SK-N-SH (cell line): ENCODE results near the gene HAND2.

ENCODE experiments used
- CHD2 ChIP-seq: fragments of 150-350 bp; IDR thresholded peaks from 2 replicates; pipeline ENCODE4 v1.6.1; 2018; ENCODE audit warnings: low read length; ENCODE audit not compliant: partially characterized antibody
- GATA2 ChIP-seq: sonication (generic); formaldehyde crosslinking; IDR thresholded peaks from 2 replicates; pipeline ENCODE4 v1.5.0; 2020; ENCODE audit warnings: mild to moderate bottlenecking, missing genetic modification reagents
- JUND ChIP-seq: IDR thresholded peaks from 2 replicates; pipeline ENCODE4 v1.4.0; 2012
- MXI1 ChIP-seq: IDR thresholded peaks from 2 replicates; pipeline ENCODE4 v1.6.1; 2012; ENCODE audit warnings: mild to moderate bottlenecking, low read depth, low read length, improper control_type of control experiment
- POLR2AphosphoS5 ChIP-seq: IDR thresholded peaks from 2 replicates; pipeline ENCODE4 v1.6.1; 2012; ENCODE audit warnings: low read depth, low read length
- RAD21 ChIP-seq: IDR thresholded peaks from 2 replicates; pipeline ENCODE4 v1.6.1; 2012; ENCODE audit warnings: mild to moderate bottlenecking, low read length
- SMC3 ChIP-seq: IDR thresholded peaks from 2 replicates; pipeline ENCODE4 v1.6.1; 2012; ENCODE audit warnings: low read depth, low read length, improper control_type of control experiment
- TEAD4 ChIP-seq: IDR thresholded peaks from 2 replicates; pipeline ENCODE4 v1.4.0; 2012; ENCODE audit warnings: mild to moderate bottlenecking, borderline replicate concordance; ENCODE audit not compliant: insufficient read depth
- TF ChIP-seq, protein P1 (sequence below): fragments of 150-350 bp; IDR thresholded peaks from 2 replicates; pipeline ENCODE4 v1.6.1; 2017; ENCODE audit warnings: antibody characterized with exemption, low read length, low read depth, borderline replicate concordance
- TF ChIP-seq, protein P2 (sequence below): fragments of 200-600 bp; sonication (generic); IDR thresholded peaks from 2 replicates; pipeline ENCODE4 v1.6.1; 2017; ENCODE audit warnings: antibody characterized with exemption, mild to moderate bottlenecking, moderate library complexity
- TF ChIP-seq, protein P3 (sequence below): IDR thresholded peaks from 2 replicates; pipeline ENCODE4 v1.6.1; 2012; ENCODE audit warnings: mild to moderate bottlenecking, low read depth, low read length, moderate library complexity

DNA sequence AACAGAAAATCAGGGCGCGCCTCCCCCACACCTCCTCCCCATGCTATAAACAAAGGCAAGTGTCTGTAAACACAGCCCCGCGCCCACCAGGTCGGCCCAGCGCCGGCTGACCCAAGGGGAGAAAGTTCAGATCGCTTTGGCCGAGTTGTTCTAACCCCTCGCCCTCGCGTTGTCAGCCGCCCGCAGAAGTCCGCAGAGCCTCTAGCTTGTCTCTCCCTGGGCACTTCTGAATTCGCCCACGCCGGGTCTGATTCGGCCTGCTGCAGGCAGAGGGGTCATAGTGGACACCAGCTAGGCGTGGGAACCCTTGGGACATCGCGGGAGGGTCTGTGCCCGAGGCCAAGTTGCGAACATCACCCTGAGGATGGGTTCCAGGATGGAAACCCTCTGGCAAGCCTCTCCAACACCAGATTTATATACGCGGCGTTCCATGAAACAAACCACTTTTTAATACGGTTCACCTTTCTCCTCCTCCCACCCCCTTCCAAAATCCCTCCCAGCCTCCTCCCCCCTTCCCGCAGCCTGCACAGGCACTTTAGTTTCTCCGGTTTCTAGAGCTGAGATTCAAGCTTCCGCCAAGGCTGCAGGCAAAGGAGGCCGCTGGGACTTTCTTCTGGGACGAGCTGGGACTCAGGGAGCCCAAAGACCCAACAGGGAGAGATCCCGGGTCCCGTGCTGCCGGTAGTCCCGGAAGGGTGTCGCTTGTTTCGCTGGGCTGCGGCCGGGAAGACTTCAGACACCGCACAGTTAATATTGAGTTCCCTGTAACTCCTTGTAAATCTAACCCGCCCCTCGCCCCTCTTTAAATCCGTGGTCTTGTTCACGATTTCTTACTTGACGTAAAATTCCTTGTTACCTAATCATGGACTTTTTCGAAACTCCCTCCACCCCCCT lies 4.7 kb downstream of the HAND2 start:
- TF ChIP-seq RAD21 (no peak), SMC3 (no peak), GATA2 (no peak), JUND (no peak), TEAD4 (no peak), CHD2 (peak; percentile 8), MXI1 (no peak), POLR2AphosphoS5 (peak; percentile 21)
- TF ChIP-seq, protein P1, sequence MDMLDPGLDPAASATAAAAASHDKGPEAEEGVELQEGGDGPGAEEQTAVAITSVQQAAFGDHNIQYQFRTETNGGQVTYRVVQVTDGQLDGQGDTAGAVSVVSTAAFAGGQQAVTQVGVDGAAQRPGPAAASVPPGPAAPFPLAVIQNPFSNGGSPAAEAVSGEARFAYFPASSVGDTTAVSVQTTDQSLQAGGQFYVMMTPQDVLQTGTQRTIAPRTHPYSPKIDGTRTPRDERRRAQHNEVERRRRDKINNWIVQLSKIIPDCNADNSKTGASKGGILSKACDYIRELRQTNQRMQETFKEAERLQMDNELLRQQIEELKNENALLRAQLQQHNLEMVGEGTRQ, result no peak
- TF ChIP-seq, protein P2, sequence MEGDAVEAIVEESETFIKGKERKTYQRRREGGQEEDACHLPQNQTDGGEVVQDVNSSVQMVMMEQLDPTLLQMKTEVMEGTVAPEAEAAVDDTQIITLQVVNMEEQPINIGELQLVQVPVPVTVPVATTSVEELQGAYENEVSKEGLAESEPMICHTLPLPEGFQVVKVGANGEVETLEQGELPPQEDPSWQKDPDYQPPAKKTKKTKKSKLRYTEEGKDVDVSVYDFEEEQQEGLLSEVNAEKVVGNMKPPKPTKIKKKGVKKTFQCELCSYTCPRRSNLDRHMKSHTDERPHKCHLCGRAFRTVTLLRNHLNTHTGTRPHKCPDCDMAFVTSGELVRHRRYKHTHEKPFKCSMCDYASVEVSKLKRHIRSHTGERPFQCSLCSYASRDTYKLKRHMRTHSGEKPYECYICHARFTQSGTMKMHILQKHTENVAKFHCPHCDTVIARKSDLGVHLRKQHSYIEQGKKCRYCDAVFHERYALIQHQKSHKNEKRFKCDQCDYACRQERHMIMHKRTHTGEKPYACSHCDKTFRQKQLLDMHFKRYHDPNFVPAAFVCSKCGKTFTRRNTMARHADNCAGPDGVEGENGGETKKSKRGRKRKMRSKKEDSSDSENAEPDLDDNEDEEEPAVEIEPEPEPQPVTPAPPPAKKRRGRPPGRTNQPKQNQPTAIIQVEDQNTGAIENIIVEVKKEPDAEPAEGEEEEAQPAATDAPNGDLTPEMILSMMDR, result no peak
- TF ChIP-seq, protein P3, sequence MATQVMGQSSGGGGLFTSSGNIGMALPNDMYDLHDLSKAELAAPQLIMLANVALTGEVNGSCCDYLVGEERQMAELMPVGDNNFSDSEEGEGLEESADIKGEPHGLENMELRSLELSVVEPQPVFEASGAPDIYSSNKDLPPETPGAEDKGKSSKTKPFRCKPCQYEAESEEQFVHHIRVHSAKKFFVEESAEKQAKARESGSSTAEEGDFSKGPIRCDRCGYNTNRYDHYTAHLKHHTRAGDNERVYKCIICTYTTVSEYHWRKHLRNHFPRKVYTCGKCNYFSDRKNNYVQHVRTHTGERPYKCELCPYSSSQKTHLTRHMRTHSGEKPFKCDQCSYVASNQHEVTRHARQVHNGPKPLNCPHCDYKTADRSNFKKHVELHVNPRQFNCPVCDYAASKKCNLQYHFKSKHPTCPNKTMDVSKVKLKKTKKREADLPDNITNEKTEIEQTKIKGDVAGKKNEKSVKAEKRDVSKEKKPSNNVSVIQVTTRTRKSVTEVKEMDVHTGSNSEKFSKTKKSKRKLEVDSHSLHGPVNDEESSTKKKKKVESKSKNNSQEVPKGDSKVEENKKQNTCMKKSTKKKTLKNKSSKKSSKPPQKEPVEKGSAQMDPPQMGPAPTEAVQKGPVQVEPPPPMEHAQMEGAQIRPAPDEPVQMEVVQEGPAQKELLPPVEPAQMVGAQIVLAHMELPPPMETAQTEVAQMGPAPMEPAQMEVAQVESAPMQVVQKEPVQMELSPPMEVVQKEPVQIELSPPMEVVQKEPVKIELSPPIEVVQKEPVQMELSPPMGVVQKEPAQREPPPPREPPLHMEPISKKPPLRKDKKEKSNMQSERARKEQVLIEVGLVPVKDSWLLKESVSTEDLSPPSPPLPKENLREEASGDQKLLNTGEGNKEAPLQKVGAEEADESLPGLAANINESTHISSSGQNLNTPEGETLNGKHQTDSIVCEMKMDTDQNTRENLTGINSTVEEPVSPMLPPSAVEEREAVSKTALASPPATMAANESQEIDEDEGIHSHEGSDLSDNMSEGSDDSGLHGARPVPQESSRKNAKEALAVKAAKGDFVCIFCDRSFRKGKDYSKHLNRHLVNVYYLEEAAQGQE, result no peak
